Measurements from ENCODE around the gene CAMTA1.

GRCh38 chr1:7432102-7432899, 647.0 kb downstream of the CAMTA1 start:
- TF ChIP-seq CTCF (IDR thresholded peaks at IDR 0.05; ENCODE audit: insufficient read depth, low read depth, low read length) (no peak), EZH2 (IDR thresholded peaks at IDR 0.05; ENCODE audit: insufficient read depth, low read length) (no peak)

Data from astrocyte (in vitro differentiated cells and primary cell).